Stomach (tissue), 9 donors: Measurements from ENCODE around the gene PSME1. TPM values are rescaled to one million over a fixed set of nuclear protein-coding genes. Genes with fewer than 3 reads are reported as not detected.

Experiments used
- DNase-seq, 2 donors: peaks; one replicate each; pipeline versions ENCODE4 v3.0.0 to v3.0.0-alpha.2; 2013 to 2019
- H3K27ac ChIP-seq, 5 donors: fragments of 200-600 bp in 4 of 5; sonication (generic) in 4 of 5; one replicate each; pipeline ENCODE4 v1.5.1; 2013 to 2019; ENCODE audit warnings: mild to moderate bottlenecking in 1 of 5, moderate library complexity in 1 of 5
- H3K27me3 ChIP-seq, 3 donors: fragments of 200-600 bp; sonication (generic); one replicate each; pipeline ENCODE4 v1.5.1; 2017 to 2019; ENCODE audit warnings: mixed run types in 1 of 3
- H3K36me3 ChIP-seq, 4 donors: fragments of 200-600 bp; sonication (generic); 1 replicate in 3 of 4; 2 replicates in 1 of 4; pipeline ENCODE4 v1.5.1; 2016 to 2019
- H3K4me1 ChIP-seq, 4 donors: fragments of 200-600 bp; sonication (generic); one replicate each; pipeline ENCODE4 v1.5.1; 2016 to 2019
- H3K4me3 ChIP-seq, 4 donors: fragments of 200-600 bp; sonication (generic) in 3 of 4; one replicate each; pipeline ENCODE4 v1.5.1; 2016 to 2019; ENCODE audit warnings: mild to moderate bottlenecking in 1 of 4
- H3K9me3 ChIP-seq, 4 donors: fragments of 200-600 bp; sonication (generic); one replicate each; pipeline ENCODE4 v1.5.1; 2016 to 2019
- CTCF ChIP-seq, 7 experiments: fragments of 450-650 bp in 4 of 7; fragments of 200-600 bp in 3 of 7; sonication (generic) in 3 of 7; IDR thresholded peaks; one replicate each; pipeline ENCODE4 v1.5.1; 2016 to 2019; ENCODE audit warnings: antibody characterized with exemption in 7 of 7, control low read depth in 2 of 7, mild to moderate bottlenecking in 1 of 7
- EP300 ChIP-seq: sonication (generic); formaldehyde crosslinking; IDR thresholded peaks from one replicate; pipeline ENCODE4 v1.6.1; 2017; ENCODE audit warnings: antibody characterized with exemption
- POLR2A ChIP-seq, 4 donors: fragments of 450-650 bp; IDR thresholded peaks; one replicate each; pipeline ENCODE4 v1.6.1; 2016; ENCODE audit warnings: antibody characterized with exemption in 4 of 4, control low read depth in 2 of 4, mild to moderate bottlenecking in 1 of 4, moderate library complexity in 1 of 4
- POLR2AphosphoS5 ChIP-seq, 3 donors: sonication (generic); formaldehyde crosslinking; IDR thresholded peaks; one replicate each; pipeline ENCODE4 v1.6.1; 2016; ENCODE audit warnings: antibody characterized with exemption in 3 of 3
- WGBS, 5 donors: extraction: QIAGEN DNeasy Blood & Tissue Kit in 3 of 5; methylation state at CpG; one replicate each; pipeline versions ENCODE4 v1.1.5 to v1.1.7; 2013 to 2018; 5-methylcytosine and 5-hydroxymethylcytosine counted together
- intact Hi-C: fragments of 100-400 bp; cut with DNase I; formaldehyde crosslinking; loops from one replicate; pipeline ENCODE4 v1.15.1; 2023; ENCODE audit warnings: low total_unique reads
- polyA plus RNA-seq, 3 donors: library from polyadenylated mRNA; stranded (reverse); fragments of 200-250 nt; gene quantifications; one replicate each; pipeline ENCODE4 v1.2.3, GENCODE V29; 2013
- total RNA-seq, 5 donors: library from RNA; depleted of rRNA; stranded (reverse); fragments of >200 nt; gene quantifications; one replicate each; pipeline versions ENCODE4 v1.1.0 to v1.2.3, GENCODE V29; 2014 to 2016
- donor health status: healthy with polysubstance abuse.
- donor health status: Bipolar disorder and iron deficiency.
- donor health status: healthy.

Gene PSME1
- total and polyA plus RNA-seq, 8 donors = 38.5 to 322 (median 114) TPM

DNA sequence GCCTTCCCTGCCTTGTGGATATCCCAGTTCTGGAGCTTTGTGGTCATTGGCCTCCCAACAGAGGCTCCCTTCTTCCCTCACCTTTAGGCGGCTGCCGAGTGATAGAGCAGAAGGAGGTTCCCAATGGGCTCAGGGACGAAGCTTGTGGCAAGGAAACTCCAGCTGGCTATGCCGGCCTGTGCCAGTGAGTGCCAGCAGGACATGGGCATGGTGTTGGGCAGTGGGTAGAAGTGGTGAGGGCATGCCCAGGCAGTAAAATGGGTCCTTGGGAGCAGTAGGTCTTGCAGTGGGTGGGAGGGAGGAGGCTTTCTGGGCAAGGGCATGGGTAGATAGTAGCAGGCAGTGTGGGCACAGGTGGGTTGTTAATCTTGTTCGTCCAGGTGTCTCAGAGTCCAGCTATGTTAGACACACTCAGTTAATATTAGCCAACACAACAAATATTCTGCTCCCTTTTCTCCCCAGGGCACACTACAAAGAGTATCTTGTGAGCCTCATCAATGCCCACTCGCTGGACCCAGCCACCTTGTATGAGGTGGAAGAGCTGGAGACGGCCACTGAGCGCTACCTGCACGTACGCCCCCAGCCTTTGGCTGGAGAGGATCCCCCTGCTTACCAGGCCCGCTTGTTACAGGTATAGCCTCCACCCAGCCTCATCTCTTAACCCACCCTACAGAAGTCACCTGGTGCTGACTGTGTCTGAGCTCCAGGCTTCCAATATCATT is 23.9 kb downstream of the PSME1 start:
- peak overlapping the region; percentile 16 to 97 (median 95) for H3K27ac ChIP-seq
- DNase-seq = no peak
- peaks cover 26 to 46% (median 40%) of the 10 kb centered on the region in 4 donors for H3K4me1 ChIP-seq
- peaks cover 62 to 81% (median 76%) of the 10 kb centered on the region in 4 donors for H3K36me3 ChIP-seq
- TF ChIP-seq POLR2AphosphoS5 (IDR thresholded peaks at IDR 0.05) (no peak), EP300 (no peak), CTCF (IDR thresholded peaks at IDR 0.05) (no peak), POLR2A (IDR thresholded peaks at IDR 0.05) (no peak)
- WGBS, 5 donors = 78 to 89% (median 83%) methylated on average over 11 of the region's 11 CpGs
- no peaks in the 10 kb centered on the region for H3K9me3 ChIP-seq
- intact Hi-C loops = no loop called here
- H3K4me3 ChIP-seq = no peak overlapping the region
- no peaks in the 10 kb centered on the region for H3K27me3 ChIP-seq

GRCh38 chr14:24160499-24160849 is 24.5 kb downstream of the PSME1 start:
- no peak for TF ChIP-seq CTCF (IDR thresholded peaks at IDR 0.05)
- TF ChIP-seq POLR2AphosphoS5 (IDR thresholded peaks at IDR 0.05) = no peak
- TF ChIP-seq EP300 = no peak
- no peak for TF ChIP-seq POLR2A (IDR thresholded peaks at IDR 0.05)
- H3K9me3 ChIP-seq = no peaks in the 10 kb centered on the region
- no peak for DNase-seq
- WGBS, 5 donors = 87 to 96% (median 94%) methylated on average over 4 of the region's 4 CpGs
- peaks cover 26 to 52% (median 45%) of the 10 kb centered on the region in 4 donors for H3K4me1 ChIP-seq
- peak overlapping the region; percentile 41 to 97 (median 95) for H3K27ac ChIP-seq
- intact Hi-C loops = no loop called here
- peaks cover 62 to 81% (median 76%) of the 10 kb centered on the region in 4 donors for H3K36me3 ChIP-seq
- peak overlapping the region in 1 of 4 donors; percentile 71 for H3K4me3 ChIP-seq
- no peaks in the 10 kb centered on the region for H3K27me3 ChIP-seq

DNA sequence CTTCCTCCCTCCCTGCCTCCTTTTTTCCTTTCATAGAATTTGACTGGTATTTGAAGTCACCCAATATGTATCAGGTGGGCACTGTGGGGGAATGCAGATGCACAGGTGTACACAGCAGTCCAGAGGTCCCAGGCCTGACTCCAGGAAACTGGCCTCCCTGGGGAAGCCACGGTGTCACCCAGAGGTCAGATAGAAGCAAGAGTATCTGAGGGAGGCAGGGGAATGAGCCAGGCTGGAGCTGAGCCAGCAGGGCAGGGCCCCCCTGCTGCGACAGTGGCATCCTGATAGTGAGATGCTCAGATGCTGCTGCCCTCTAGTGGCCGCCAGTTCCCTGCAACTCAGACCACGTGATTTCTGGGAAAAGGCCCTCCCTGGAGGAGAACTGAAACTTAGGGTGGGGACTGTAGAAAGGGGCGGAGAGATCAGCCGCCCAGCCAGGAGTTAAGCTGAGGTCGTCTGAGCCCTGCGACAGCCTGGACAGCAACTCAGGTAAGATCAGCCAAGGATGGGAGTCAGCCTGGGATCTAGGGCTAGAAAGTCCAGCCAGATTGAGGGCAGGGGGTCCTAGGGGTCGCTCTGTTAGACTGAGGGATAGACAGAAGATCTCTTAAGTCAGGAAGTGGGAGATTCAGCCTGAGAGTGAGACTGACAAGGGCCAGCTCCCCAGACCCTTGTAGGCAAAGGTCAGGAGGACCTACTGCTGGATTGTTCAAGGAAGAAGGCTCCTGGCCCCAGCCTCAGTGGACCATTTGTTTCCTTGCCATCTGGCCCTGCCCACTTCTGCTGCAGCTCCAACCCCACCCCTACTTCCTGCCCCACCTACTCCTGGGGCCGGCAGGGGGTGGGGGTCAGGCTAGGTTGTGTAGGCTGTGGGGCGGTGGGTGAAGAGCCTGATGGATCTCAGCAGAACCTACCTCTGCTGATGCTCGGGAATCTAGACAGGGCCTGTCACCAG is 25.1 kb downstream of the PSME1 start, which contains the start of gene IRF9:
IRF9 (plus strand) TSS at position 416 of the 955 bp plus-strand sequence. CDS start 880 bp downstream, outside the sequence.
- H3K4me1 ChIP-seq = peaks cover 26 to 55% (median 47%) of the 10 kb centered on the region in 4 donors
- peak in 6 of 7 experiments; percentile 77 to 99 (median 92) for TF ChIP-seq CTCF (IDR thresholded peaks at IDR 0.05)
- peak; percentile 57 for TF ChIP-seq EP300
- TF ChIP-seq POLR2A (IDR thresholded peaks at IDR 0.05) = peak in 1 of 4 donors; percentile 16
- peak; percentile 92 to 99 (median 97) for TF ChIP-seq POLR2AphosphoS5 (IDR thresholded peaks at IDR 0.05)
- intact Hi-C loops = no loop called here
- peak within 1 kb of the TSS; percentile 62 to 80 (median 69) for H3K4me3 ChIP-seq
- 0 to 1% (median 1%) methylated on average over 12 of the region's 12 CpGs for WGBS, 5 donors
- peaks cover 62 to 81% (median 76%) of the 10 kb centered on the region in 4 donors for H3K36me3 ChIP-seq
- H3K9me3 ChIP-seq = no peaks in the 10 kb centered on the region
- peak within 1 kb of the TSS; percentile 91 to 97 (median 95) for H3K27ac ChIP-seq
- DNase-seq = peak; percentile 98
- H3K27me3 ChIP-seq = no peaks in the 10 kb centered on the region

DNA sequence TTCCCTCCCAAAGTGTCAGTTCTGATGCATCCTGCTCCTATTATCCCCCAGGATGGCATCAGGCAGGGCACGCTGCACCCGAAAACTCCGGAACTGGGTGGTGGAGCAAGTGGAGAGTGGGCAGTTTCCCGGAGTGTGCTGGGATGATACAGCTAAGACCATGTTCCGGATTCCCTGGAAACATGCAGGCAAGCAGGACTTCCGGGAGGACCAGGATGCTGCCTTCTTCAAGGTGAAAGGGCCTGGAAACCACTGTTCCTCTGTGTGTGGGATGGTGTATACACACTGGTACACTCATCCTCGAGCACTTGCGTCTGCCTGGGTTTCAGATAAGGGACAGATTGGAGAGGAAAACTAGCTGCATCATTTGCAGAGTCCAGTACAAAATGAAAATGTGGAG is 26.1 kb downstream of the PSME1 start:
- H3K27ac ChIP-seq = peak overlapping the region; percentile 56 to 97 (median 95)
- 7 to 21% (median 20%) methylated on average over 7 to 8 of the region's 8 CpGs for WGBS, 5 donors
- H3K4me3 ChIP-seq = peak overlapping the region; percentile 62 to 80 (median 69)

More for the DNA sequence above, 26.1 kb downstream of the PSME1 start:
- peaks cover 55 to 81% (median 76%) of the 10 kb centered on the region in 4 donors for H3K36me3 ChIP-seq
- H3K9me3 ChIP-seq = no peaks in the 10 kb centered on the region
- no peak for TF ChIP-seq POLR2A (IDR thresholded peaks at IDR 0.05)
- no peaks in the 10 kb centered on the region for H3K27me3 ChIP-seq
- peaks cover 26 to 64% (median 47%) of the 10 kb centered on the region in 4 donors for H3K4me1 ChIP-seq
- no peak for DNase-seq
- intact Hi-C loops = no loop called here
